ENCODE measurements around the gene TECPR2. TPM values are rescaled to one million over a fixed set of nuclear protein-coding genes. Genes with fewer than 3 reads are reported as not detected.

TECPR2 gene
- total RNA-seq, 2 experiments from 2014 or later, result 4.7 to 5.0 TPM

DNA sequence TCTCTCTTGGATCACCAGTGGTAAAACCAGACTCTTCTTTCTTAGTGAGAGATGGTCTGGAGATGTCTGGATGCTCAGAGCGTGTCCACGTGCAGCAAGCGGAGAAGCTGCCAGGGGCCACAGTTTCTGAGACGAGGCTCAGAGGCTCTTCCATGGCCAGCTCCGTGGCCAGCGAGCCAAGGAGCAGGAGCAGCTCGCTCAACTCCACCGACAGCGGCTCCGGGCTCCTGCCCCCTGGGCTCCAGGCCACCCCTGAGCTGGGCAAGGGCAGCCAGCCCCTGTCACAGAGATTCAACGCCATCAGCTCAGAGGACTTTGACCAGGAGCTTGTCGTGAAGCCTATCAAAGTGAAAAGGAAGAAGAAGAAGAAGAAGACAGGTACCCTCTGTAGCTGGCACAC, 69.0 kb downstream of the TECPR2 start:
- no peak for ATAC-seq
- intact Hi-C loops (cut with micrococcal nuclease), result no loop called here

DNA sequence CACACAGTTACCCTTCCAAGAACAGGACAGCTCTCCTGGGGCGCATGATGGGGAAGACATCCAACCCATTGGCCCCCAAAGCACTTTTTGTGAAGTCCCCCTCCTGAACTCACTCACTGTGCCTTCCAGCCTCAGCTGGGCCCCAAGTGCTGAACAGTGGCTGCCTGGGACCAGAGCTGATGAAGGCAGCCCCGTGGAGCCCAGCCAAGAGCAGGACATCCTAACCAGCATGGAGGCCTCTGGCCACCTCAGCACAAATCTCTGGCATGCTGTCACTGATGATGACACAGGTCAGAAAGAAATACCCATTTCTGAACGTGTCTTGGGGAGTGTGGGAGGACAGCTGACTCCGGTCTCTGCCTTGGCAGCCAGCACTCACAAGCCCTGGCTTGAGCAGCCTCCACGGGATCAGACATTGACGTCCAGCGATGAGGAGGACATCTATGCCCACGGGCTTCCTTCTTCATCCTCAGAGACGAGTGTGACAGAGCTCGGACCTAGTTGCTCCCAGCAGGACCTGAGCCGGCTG, 72.0 kb downstream of the TECPR2 start:
- Mint-ChIP-seq H3K4me1 (ENCODE audit: low read depth) (no peaks in the 10 kb centered on the region), H3K4me3 (no peak overlapping the region), H3K27ac (no peak overlapping the region), H3K27me3 (no peaks in the 10 kb centered on the region), H3K36me3 (ENCODE audit: low read depth) (no peaks in the 10 kb centered on the region), H3K9me3 (no peaks in the 10 kb centered on the region)
- no peak for ATAC-seq
- POLR2A ChIA-PET, result interaction anchor here (0.6 kb wide), 1 partner anchor 52 kb away, joined by 3 read pairs; no protein-coding TSS in a partner anchor
- CTCF ChIA-PET, result no interaction called here
- DNase-seq, result no peak
- TF ChIP-seq, protein P1, sequence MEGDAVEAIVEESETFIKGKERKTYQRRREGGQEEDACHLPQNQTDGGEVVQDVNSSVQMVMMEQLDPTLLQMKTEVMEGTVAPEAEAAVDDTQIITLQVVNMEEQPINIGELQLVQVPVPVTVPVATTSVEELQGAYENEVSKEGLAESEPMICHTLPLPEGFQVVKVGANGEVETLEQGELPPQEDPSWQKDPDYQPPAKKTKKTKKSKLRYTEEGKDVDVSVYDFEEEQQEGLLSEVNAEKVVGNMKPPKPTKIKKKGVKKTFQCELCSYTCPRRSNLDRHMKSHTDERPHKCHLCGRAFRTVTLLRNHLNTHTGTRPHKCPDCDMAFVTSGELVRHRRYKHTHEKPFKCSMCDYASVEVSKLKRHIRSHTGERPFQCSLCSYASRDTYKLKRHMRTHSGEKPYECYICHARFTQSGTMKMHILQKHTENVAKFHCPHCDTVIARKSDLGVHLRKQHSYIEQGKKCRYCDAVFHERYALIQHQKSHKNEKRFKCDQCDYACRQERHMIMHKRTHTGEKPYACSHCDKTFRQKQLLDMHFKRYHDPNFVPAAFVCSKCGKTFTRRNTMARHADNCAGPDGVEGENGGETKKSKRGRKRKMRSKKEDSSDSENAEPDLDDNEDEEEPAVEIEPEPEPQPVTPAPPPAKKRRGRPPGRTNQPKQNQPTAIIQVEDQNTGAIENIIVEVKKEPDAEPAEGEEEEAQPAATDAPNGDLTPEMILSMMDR (IDR thresholded peaks at IDR 0.05), result no peak
- intact Hi-C loops (cut with micrococcal nuclease), result no loop called here

More for the DNA sequence above, 69.0 kb downstream of the TECPR2 start:
- H3K9me3 Mint-ChIP-seq, result no peaks in the 10 kb centered on the region
- H3K27me3 Mint-ChIP-seq, result no peaks in the 10 kb centered on the region
- ChIA-PET POLR2A (no interaction called here), CTCF (interaction anchor here (1.0 to 1.9 kb wide), 2 partner anchors 60 to 84 kb away, joined by 3 to 7 read pairs; no protein-coding TSS in a partner anchor)
- no peak overlapping the region for H3K4me3 Mint-ChIP-seq
- H3K4me1 Mint-ChIP-seq (ENCODE audit: low read depth), result no peaks in the 10 kb centered on the region
- no peaks in the 10 kb centered on the region for H3K36me3 Mint-ChIP-seq (ENCODE audit: low read depth)
- TF ChIP-seq, protein P1 (IDR thresholded peaks at IDR 0.05), result no peak
- DNase-seq, result no peak
- no peak overlapping the region for H3K27ac Mint-ChIP-seq

DNA sequence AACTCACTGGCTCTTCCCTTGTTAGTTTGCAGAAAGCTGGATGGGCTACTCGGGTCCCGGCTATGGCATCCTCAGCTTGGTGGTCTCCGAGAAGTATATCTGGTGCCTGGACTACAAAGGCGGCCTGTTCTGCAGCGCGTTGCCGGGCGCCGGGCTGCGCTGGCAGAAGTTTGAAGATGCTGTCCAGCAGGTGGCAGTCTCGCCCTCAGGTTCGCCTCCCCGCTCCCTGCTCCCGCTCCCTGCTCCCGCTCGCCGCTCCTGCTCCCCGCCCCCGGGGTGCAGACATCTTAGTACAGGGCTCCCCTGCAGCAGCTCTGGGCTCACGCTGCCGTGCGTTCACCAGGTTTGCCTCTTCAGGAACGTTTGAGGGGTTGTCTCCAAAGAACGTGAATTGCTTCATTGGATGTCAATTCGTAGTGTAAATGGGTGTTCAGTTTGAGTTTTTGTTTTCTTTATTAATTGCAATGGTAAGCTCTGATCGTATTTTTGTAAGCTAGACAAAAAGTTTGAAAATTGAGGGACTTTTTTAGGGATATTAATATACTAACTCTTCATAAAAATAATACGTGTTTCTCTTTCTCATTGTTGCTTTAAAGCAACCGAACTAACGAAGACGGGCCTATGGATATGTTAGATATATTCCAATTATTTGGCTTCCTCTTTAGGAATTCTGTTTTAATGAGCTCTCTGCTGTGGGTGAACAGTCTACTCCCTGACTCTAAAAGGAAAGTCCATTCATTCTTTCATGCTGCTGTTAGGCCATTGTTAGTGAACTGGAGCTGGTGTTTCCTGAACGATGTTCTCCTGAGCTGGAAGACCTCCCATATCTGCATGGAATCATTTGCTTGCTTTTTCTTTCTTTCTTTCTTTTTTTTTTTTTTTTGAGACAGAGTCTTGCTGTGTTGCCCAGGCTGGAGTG, 75.5 kb downstream of the TECPR2 start:
- TF ChIP-seq, protein P1 (IDR thresholded peaks at IDR 0.05), result peak; percentile 89
- no peak overlapping the region for H3K4me3 Mint-ChIP-seq
- ATAC-seq (peak; percentile 84), DNase-seq (peak; percentile 70)
- no peaks in the 10 kb centered on the region for H3K27me3 Mint-ChIP-seq
- no peaks in the 10 kb centered on the region for H3K36me3 Mint-ChIP-seq (ENCODE audit: low read depth)
- H3K4me1 Mint-ChIP-seq (ENCODE audit: low read depth), result no peaks in the 10 kb centered on the region
- H3K9me3 Mint-ChIP-seq, result no peaks in the 10 kb centered on the region
- H3K27ac Mint-ChIP-seq, result no peak overlapping the region
- CTCF ChIA-PET, result interaction anchor here (0.6 to 3.9 kb wide), 40 partner anchors 8 to 433 kb away, joined by 3 to 31 read pairs (median 4); partner anchors contain the start of gene ANKRD9
- POLR2A ChIA-PET, result no interaction called here
- intact Hi-C loops (cut with micrococcal nuclease), result loop anchor here (1.0 kb wide), 1 partner anchor 78 kb away; no protein-coding TSS in a partner anchor

DNA sequence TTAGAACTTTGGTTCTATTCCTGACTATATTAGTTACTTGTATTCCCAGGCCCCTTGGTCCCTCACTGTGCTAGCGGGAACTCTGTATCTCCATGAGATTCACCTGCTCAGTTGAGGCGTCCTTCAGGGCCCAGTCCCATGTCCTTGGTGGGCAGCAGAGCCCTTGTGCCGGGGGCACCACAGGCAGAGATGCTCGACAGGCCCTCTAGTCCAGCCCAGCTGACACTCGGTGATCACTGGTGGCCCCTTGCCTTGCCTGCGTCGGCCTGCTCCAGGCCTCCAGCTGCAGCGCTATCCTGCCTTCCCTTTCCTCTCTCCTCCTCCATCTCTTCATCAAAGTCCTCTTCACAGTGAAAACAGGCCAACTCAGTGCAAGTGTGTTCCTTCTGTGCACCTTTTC, 76.8 kb downstream of the TECPR2 start:
- H3K27me3 Mint-ChIP-seq, result no peaks in the 10 kb centered on the region
- CTCF ChIA-PET, result interaction anchor here (0.6 to 3.9 kb wide), 8 partner anchors 10 to 127 kb away, joined by 3 to 31 read pairs (median 6); no protein-coding TSS in a partner anchor
- no peak for ATAC-seq
- no peaks in the 10 kb centered on the region for H3K4me1 Mint-ChIP-seq (ENCODE audit: low read depth)
- TF ChIP-seq, protein P1 (IDR thresholded peaks at IDR 0.05), result no peak
- H3K4me3 Mint-ChIP-seq, result no peak overlapping the region
- intact Hi-C loops (cut with micrococcal nuclease), result no loop called here
- no peaks in the 10 kb centered on the region for H3K9me3 Mint-ChIP-seq
- H3K27ac Mint-ChIP-seq, result no peak overlapping the region
- no peak for DNase-seq
- H3K36me3 Mint-ChIP-seq (ENCODE audit: low read depth), result peaks cover 3% of the 10 kb centered on the region
- POLR2A ChIA-PET, result no interaction called here

DNA sequence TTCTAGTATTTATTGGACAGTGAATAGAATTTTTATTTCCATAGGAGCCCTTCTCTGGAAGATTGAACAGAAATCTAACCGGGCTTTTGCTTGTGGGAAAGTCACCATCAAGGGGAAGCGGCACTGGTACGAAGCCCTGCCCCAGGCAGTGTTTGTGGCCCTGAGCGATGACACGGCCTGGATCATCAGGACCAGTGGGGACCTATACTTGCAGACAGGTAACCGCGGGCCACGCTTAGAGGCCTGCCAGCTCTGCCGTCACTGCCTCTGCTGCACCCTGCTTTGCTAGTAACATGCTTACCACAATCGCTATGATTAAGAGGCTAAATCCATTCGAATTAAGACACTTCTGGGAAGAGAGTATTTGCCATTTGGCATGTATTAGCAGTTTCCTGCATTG, 77.7 kb downstream of the TECPR2 start:
- Mint-ChIP-seq H3K4me1 (ENCODE audit: low read depth) (no peaks in the 10 kb centered on the region), H3K4me3 (no peak overlapping the region), H3K27me3 (no peaks in the 10 kb centered on the region), H3K27ac (no peak overlapping the region), H3K9me3 (no peaks in the 10 kb centered on the region), H3K36me3 (ENCODE audit: low read depth) (peaks cover 3% of the 10 kb centered on the region)
- ATAC-seq, result no peak
- DNase-seq, result no peak
- intact Hi-C loops (cut with micrococcal nuclease), result no loop called here
- ChIA-PET POLR2A (no interaction called here), CTCF (interaction anchor here (1.6 to 3.9 kb wide), 2 partner anchors 83 kb away, joined by 5 to 31 read pairs; no protein-coding TSS in a partner anchor)
- TF ChIP-seq, protein P1 (IDR thresholded peaks at IDR 0.05), result no peak
